Measurements from ENCODE around the gene SLC25A22.

The SLC25A22 gene

GRCh38 chr11:766936-767210 lies 31.2 kb downstream of the SLC25A22 start:
- Histone ChIP-seq H2BK5ac (ENCODE audit: low read depth, low read length, poor library complexity, severe bottlenecking) (no peak overlapping the region), H4K8ac (ENCODE audit: low read length) (no peak overlapping the region), H3K79me1 (replicated peaks; ENCODE audit: low read length, poor library complexity, severe bottlenecking) (peaks cover 33% of the 10 kb centered on the region), H3K4me3 (ENCODE audit: insufficient read depth in 1 of 2, low read depth in 1 of 2, low read length in 2 of 2) (no peak overlapping the region), H2AK5ac (ENCODE audit: low read length, severe bottlenecking) (peak overlapping the region; percentile 66), H2AFZ (ENCODE audit: low read depth, low read length) (no peak overlapping the region), H3K9ac (ENCODE audit: low read length) (peak overlapping the region; percentile 51), H3K36me3 (ENCODE audit: control insufficient read depth in 1 of 2, insufficient read depth in 2 of 2, low read depth in 1 of 2, low read length in 2 of 2) (peaks cover 75 to 76% of the 10 kb centered on the region in 2 experiments), H2BK12ac (ENCODE audit: low read length in 2 of 2) (peak overlapping the region in 1 of 2 experiments; percentile 15), H2BK120ac (ENCODE audit: low read depth, low read length) (no peak overlapping the region), H3K4ac (ENCODE audit: low read depth in 1 of 2, low read length in 2 of 2) (no peak overlapping the region), H3K14ac (ENCODE audit: low read length in 2 of 2) (no peak overlapping the region), H3K27me3 (ENCODE audit: control insufficient read depth in 1 of 2, insufficient read depth in 1 of 2, low read length in 2 of 2) (no peaks in the 10 kb centered on the region), H3K27ac (ENCODE audit: low read length, poor library complexity, severe bottlenecking) (peak overlapping the region; percentile 36), H2BK15ac (ENCODE audit: low read depth, poor library complexity, severe bottlenecking) (no peak overlapping the region), H3K4me1 (ENCODE audit: control insufficient read depth, insufficient read depth, low read depth, low read length) (peaks cover 33% of the 10 kb centered on the region), H3K18ac (ENCODE audit: low read depth in 1 of 2, low read length in 2 of 2) (no peak overlapping the region), H3K4me2 (ENCODE audit: low read length, poor library complexity, severe bottlenecking) (no peak overlapping the region), H4K91ac (ENCODE audit: low read length) (no peak overlapping the region), H3K23ac (ENCODE audit: low read length in 2 of 2) (no peak overlapping the region), H3K9me3 (ENCODE audit: control insufficient read depth, low read length) (no peaks in the 10 kb centered on the region)
- 100% methylated on average over 2 of the region's 2 CpGs for WGBS
- no peak for DNase-seq

GRCh38 chr11:766106-766935 lies 31.8 kb downstream of the SLC25A22 start:
- 90% methylated on average over 9 of the region's 11 CpGs for WGBS
- Histone ChIP-seq H2AFZ (ENCODE audit: low read depth, low read length) (no peak overlapping the region), H3K4ac (ENCODE audit: low read depth in 1 of 2, low read length in 2 of 2) (no peak overlapping the region), H3K4me2 (ENCODE audit: low read length, poor library complexity, severe bottlenecking) (no peak overlapping the region), H2BK15ac (ENCODE audit: low read depth, poor library complexity, severe bottlenecking) (no peak overlapping the region), H2BK120ac (ENCODE audit: low read depth, low read length) (no peak overlapping the region), H3K27ac (ENCODE audit: low read length, poor library complexity, severe bottlenecking) (peak overlapping the region; percentile 36), H4K8ac (ENCODE audit: low read length) (peak overlapping the region; percentile 33), H2BK12ac (ENCODE audit: low read length in 2 of 2) (peak overlapping the region in 1 of 2 experiments; percentile 15), H2AK5ac (ENCODE audit: low read length, severe bottlenecking) (peak overlapping the region; percentile 66), H3K4me1 (ENCODE audit: control insufficient read depth, insufficient read depth, low read depth, low read length) (peaks cover 33% of the 10 kb centered on the region), H3K79me1 (replicated peaks; ENCODE audit: low read length, poor library complexity, severe bottlenecking) (peaks cover 29% of the 10 kb centered on the region), H4K91ac (ENCODE audit: low read length) (no peak overlapping the region), H3K4me3 (ENCODE audit: insufficient read depth in 1 of 2, low read depth in 1 of 2, low read length in 2 of 2) (no peak overlapping the region), H3K18ac (ENCODE audit: low read depth in 1 of 2, low read length in 2 of 2) (no peak overlapping the region), H3K14ac (ENCODE audit: low read length in 2 of 2) (no peak overlapping the region), H2BK5ac (ENCODE audit: low read depth, low read length, poor library complexity, severe bottlenecking) (no peak overlapping the region), H3K9ac (ENCODE audit: low read length) (peak overlapping the region; percentile 51), H3K9me3 (ENCODE audit: control insufficient read depth, low read length) (no peaks in the 10 kb centered on the region), H3K36me3 (ENCODE audit: control insufficient read depth in 1 of 2, insufficient read depth in 2 of 2, low read depth in 1 of 2, low read length in 2 of 2) (peaks cover 74 to 76% of the 10 kb centered on the region in 2 experiments), H3K27me3 (ENCODE audit: control insufficient read depth in 1 of 2, insufficient read depth in 1 of 2, low read length in 2 of 2) (no peaks in the 10 kb centered on the region), H3K23ac (ENCODE audit: low read length in 2 of 2) (no peak overlapping the region)
- no peak for DNase-seq

- H3K23ac ChIP-seq (ENCODE audit: low read length in 2 of 2), result no peak overlapping the region
- DNase-seq, result no peak
- H3K27me3 ChIP-seq (ENCODE audit: control insufficient read depth in 1 of 2, insufficient read depth in 1 of 2, low read length in 2 of 2), result no peaks in the 10 kb centered on the region
- H3K4ac ChIP-seq (ENCODE audit: low read depth in 1 of 2, low read length in 2 of 2), result no peak overlapping the region
- H3K9me3 ChIP-seq (ENCODE audit: control insufficient read depth, low read length), result no peaks in the 10 kb centered on the region
- H3K27ac ChIP-seq (ENCODE audit: low read length, poor library complexity, severe bottlenecking), result peak overlapping the region; percentile 36
- H3K18ac ChIP-seq (ENCODE audit: low read depth in 1 of 2, low read length in 2 of 2), result no peak overlapping the region
- peaks cover 75 to 76% of the 10 kb centered on the region in 2 experiments for H3K36me3 ChIP-seq (ENCODE audit: control insufficient read depth in 1 of 2, insufficient read depth in 2 of 2, low read depth in 1 of 2, low read length in 2 of 2)
- no peak overlapping the region for H3K4me2 ChIP-seq (ENCODE audit: low read length, poor library complexity, severe bottlenecking)
- H4K91ac ChIP-seq (ENCODE audit: low read length), result no peak overlapping the region
- no peak overlapping the region for H2BK15ac ChIP-seq (ENCODE audit: low read depth, poor library complexity, severe bottlenecking)
- no peak overlapping the region for H2BK120ac ChIP-seq (ENCODE audit: low read depth, low read length)
- no peak overlapping the region for H2AFZ ChIP-seq (ENCODE audit: low read depth, low read length)
- H4K8ac ChIP-seq (ENCODE audit: low read length), result no peak overlapping the region
- peaks cover 33% of the 10 kb centered on the region for H3K4me1 ChIP-seq (ENCODE audit: control insufficient read depth, insufficient read depth, low read depth, low read length)
- no peak overlapping the region for H2AK5ac ChIP-seq (ENCODE audit: low read length, severe bottlenecking)
- no peak overlapping the region for H3K4me3 ChIP-seq (ENCODE audit: insufficient read depth in 1 of 2, low read depth in 1 of 2, low read length in 2 of 2)
- WGBS, result 98% methylated on average over 8 of the region's 8 CpGs
- H2BK5ac ChIP-seq (ENCODE audit: low read depth, low read length, poor library complexity, severe bottlenecking), result no peak overlapping the region
- no peak overlapping the region for H3K9ac ChIP-seq (ENCODE audit: low read length)
- H3K14ac ChIP-seq (ENCODE audit: low read length in 2 of 2), result no peak overlapping the region
- peaks cover 24% of the 10 kb centered on the region for H3K79me1 ChIP-seq (replicated peaks; ENCODE audit: low read length, poor library complexity, severe bottlenecking)
- no peak overlapping the region for H2BK12ac ChIP-seq (ENCODE audit: low read length in 2 of 2)
Measured at GRCh38 chr11:765802-766091, 32.3 kb downstream of the SLC25A22 start.

GRCh38 chr11:765025-765801 lies 32.9 kb downstream of the SLC25A22 start:
- Histone ChIP-seq H3K23ac (ENCODE audit: low read length in 2 of 2) (no peak overlapping the region), H3K27ac (ENCODE audit: low read length, poor library complexity, severe bottlenecking) (peak overlapping the region; percentile 6), H2BK12ac (ENCODE audit: low read length in 2 of 2) (no peak overlapping the region), H3K9me3 (ENCODE audit: control insufficient read depth, low read length) (no peaks in the 10 kb centered on the region), H3K9ac (ENCODE audit: low read length) (no peak overlapping the region), H2AFZ (ENCODE audit: low read depth, low read length) (no peak overlapping the region), H3K4me3 (ENCODE audit: insufficient read depth in 1 of 2, low read depth in 1 of 2, low read length in 2 of 2) (no peak overlapping the region), H2BK15ac (ENCODE audit: low read depth, poor library complexity, severe bottlenecking) (no peak overlapping the region), H3K27me3 (ENCODE audit: control insufficient read depth in 1 of 2, insufficient read depth in 1 of 2, low read length in 2 of 2) (no peaks in the 10 kb centered on the region), H3K18ac (ENCODE audit: low read depth in 1 of 2, low read length in 2 of 2) (no peak overlapping the region), H2BK120ac (ENCODE audit: low read depth, low read length) (no peak overlapping the region), H3K4me1 (ENCODE audit: control insufficient read depth, insufficient read depth, low read depth, low read length) (peaks cover 33% of the 10 kb centered on the region), H2AK5ac (ENCODE audit: low read length, severe bottlenecking) (no peak overlapping the region), H4K8ac (ENCODE audit: low read length) (no peak overlapping the region), H2BK5ac (ENCODE audit: low read depth, low read length, poor library complexity, severe bottlenecking) (no peak overlapping the region), H4K91ac (ENCODE audit: low read length) (no peak overlapping the region), H3K36me3 (ENCODE audit: control insufficient read depth in 1 of 2, insufficient read depth in 2 of 2, low read depth in 1 of 2, low read length in 2 of 2) (peaks cover 73 to 75% of the 10 kb centered on the region in 2 experiments), H3K79me1 (replicated peaks; ENCODE audit: low read length, poor library complexity, severe bottlenecking) (peaks cover 20% of the 10 kb centered on the region), H3K14ac (ENCODE audit: low read length in 2 of 2) (no peak overlapping the region), H3K4ac (ENCODE audit: low read depth in 1 of 2, low read length in 2 of 2) (no peak overlapping the region), H3K4me2 (ENCODE audit: low read length, poor library complexity, severe bottlenecking) (no peak overlapping the region)
- peak; percentile 50 for DNase-seq
- 88% methylated on average over 18 of the region's 19 CpGs for WGBS
